ENCODE results near the gene BLTP3B. TPM values are rescaled to one million over a fixed set of nuclear protein-coding genes. Genes with fewer than 3 reads are reported as not detected.

The BLTP3B gene
- total RNA-seq, 1 experiment from 2014 or later = 19.1 TPM

DNA sequence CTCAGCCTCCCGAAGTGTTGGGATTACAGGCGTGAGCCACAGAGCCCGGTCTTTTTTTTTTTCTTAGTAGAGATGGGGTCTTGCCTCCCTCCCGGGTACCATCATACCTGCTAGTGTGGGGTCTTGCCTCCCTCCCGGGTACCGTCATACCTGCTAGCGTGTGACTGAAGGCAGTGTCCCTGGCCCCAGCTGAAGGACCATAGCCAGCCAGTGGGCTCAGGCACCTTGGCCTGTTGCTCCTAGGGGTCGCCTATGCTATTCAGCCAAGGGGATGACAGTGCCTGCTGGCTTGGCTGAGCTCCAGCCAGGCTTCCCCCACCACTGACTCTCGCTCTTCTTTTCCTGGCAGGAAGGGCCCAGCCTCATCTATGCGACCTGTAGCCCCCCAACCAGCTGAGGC is 10.5 kb upstream of the BLTP3B start:
- Mint-ChIP-seq H3K9me3 (ENCODE audit: low read depth, unreplicated experiment) (no peaks in the 10 kb centered on the region), H3K36me3 (ENCODE audit: insufficient read depth, unreplicated experiment) (peaks cover 5% of the 10 kb centered on the region), H3K27ac (ENCODE audit: unreplicated experiment) (no peak overlapping the region), H3K4me3 (ENCODE audit: low read depth, unreplicated experiment) (no peak overlapping the region), H3K27me3 (ENCODE audit: unreplicated experiment) (no peaks in the 10 kb centered on the region), H3K4me1 (ENCODE audit: low read depth, unreplicated experiment) (no peaks in the 10 kb centered on the region)
- no peak for DNase-seq
- no TSS peak for BruUV-seq (replicated peaks)
- intact Hi-C loops (cut with micrococcal nuclease; ENCODE audit: unreplicated experiment) = no loop called here
- CTCF ChIA-PET = no interaction called here
- TF ChIP-seq, protein P1, sequence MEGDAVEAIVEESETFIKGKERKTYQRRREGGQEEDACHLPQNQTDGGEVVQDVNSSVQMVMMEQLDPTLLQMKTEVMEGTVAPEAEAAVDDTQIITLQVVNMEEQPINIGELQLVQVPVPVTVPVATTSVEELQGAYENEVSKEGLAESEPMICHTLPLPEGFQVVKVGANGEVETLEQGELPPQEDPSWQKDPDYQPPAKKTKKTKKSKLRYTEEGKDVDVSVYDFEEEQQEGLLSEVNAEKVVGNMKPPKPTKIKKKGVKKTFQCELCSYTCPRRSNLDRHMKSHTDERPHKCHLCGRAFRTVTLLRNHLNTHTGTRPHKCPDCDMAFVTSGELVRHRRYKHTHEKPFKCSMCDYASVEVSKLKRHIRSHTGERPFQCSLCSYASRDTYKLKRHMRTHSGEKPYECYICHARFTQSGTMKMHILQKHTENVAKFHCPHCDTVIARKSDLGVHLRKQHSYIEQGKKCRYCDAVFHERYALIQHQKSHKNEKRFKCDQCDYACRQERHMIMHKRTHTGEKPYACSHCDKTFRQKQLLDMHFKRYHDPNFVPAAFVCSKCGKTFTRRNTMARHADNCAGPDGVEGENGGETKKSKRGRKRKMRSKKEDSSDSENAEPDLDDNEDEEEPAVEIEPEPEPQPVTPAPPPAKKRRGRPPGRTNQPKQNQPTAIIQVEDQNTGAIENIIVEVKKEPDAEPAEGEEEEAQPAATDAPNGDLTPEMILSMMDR (IDR thresholded peaks at IDR 0.05; ENCODE audit: unreplicated experiment) = no peak

DNA sequence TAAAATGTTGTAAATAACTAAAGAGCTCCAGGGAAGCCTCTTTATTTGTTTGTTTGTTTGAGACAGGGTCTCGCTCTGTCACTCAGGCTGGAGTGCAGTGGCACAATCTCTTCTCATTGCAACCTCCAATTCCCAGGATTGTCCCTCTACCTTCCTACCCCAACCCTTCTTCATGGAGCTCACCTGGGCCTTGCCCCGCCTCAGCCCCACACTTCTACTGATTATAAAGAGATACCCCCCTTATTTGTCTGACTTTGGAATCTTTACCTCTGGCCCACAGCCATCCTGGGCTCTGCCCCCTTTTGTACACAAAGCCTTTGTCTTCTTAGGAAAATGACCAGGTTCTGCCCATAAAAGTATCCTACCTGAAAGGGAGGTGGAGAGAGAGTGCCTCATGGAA is 9.1 kb upstream of the BLTP3B start:
- intact Hi-C loops (cut with micrococcal nuclease; ENCODE audit: unreplicated experiment) = no loop called here
- H3K36me3 Mint-ChIP-seq (ENCODE audit: insufficient read depth, unreplicated experiment) = peaks cover 5% of the 10 kb centered on the region
- no peak overlapping the region for H3K27ac Mint-ChIP-seq (ENCODE audit: unreplicated experiment)
- no peak for DNase-seq
- no peak overlapping the region for H3K4me3 Mint-ChIP-seq (ENCODE audit: low read depth, unreplicated experiment)
- H3K9me3 Mint-ChIP-seq (ENCODE audit: low read depth, unreplicated experiment) = no peaks in the 10 kb centered on the region
- CTCF ChIA-PET = interaction anchor here (0.7 kb wide), 1 partner anchor 211 kb away, joined by 5 read pairs; no protein-coding TSS in a partner anchor
- BruUV-seq (replicated peaks) = no TSS peak
- H3K27me3 Mint-ChIP-seq (ENCODE audit: unreplicated experiment) = no peaks in the 10 kb centered on the region
- TF ChIP-seq, protein P1 (IDR thresholded peaks at IDR 0.05; ENCODE audit: unreplicated experiment) = no peak
- H3K4me1 Mint-ChIP-seq (ENCODE audit: low read depth, unreplicated experiment) = no peaks in the 10 kb centered on the region

DNA sequence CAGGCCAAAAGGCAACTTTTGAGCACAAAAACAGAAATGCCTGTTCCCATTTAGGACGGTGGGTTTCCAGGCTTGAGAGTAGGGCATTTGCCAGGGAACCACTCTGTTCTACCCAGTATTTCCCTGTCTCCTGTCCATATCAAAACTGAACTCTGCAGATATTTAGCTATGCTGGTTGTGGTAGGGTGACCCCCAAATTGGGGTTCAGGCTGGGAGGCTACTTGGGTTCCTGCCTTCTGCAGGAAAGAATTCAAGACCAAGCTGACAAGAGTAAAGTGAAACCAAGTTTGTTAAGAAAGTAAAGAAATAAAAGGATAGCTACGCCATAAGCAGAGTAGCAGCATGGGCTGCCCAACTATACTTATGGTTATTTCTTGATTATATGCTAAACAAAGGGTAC is 3.6 kb upstream of the BLTP3B start:
- Mint-ChIP-seq H3K4me1 (ENCODE audit: low read depth, unreplicated experiment) (peaks cover 9% of the 10 kb centered on the region), H3K9me3 (ENCODE audit: low read depth, unreplicated experiment) (no peaks in the 10 kb centered on the region), H3K27me3 (ENCODE audit: unreplicated experiment) (no peaks in the 10 kb centered on the region), H3K4me3 (ENCODE audit: low read depth, unreplicated experiment) (no peak overlapping the region), H3K36me3 (ENCODE audit: insufficient read depth, unreplicated experiment) (peaks cover 23% of the 10 kb centered on the region), H3K27ac (ENCODE audit: unreplicated experiment) (no peak overlapping the region)
- TF ChIP-seq, protein P1 (IDR thresholded peaks at IDR 0.05; ENCODE audit: unreplicated experiment) = no peak
- CTCF ChIA-PET = interaction anchor here (0.5 kb wide), 1 partner anchor 22 kb away, joined by 3 read pairs; no protein-coding TSS in a partner anchor
- DNase-seq = no peak
- BruUV-seq (replicated peaks) = no TSS peak
- intact Hi-C loops (cut with micrococcal nuclease; ENCODE audit: unreplicated experiment) = no loop called here

DNA sequence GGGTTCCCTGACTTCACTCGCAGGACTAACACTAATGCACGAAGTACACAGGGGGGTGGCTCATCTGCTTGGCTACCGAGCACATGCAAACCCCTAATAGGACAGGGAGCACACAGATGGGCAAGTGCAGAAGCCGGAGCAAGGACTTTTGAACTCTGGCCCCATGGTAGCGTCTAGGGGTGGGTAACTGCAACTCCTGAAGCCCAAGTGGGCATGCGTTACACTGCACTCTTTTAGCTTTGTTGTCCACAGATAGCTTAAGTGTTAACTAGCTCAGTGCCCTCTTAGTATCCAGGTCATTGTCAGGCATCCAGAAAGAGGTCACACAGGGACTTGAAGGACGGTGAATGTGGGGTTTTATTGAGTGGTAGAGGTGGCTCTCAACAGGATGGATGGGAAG is 3.0 kb upstream of the BLTP3B start:
- no peak for DNase-seq
- Mint-ChIP-seq H3K27ac (ENCODE audit: unreplicated experiment) (no peak overlapping the region), H3K27me3 (ENCODE audit: unreplicated experiment) (no peaks in the 10 kb centered on the region), H3K9me3 (ENCODE audit: low read depth, unreplicated experiment) (no peaks in the 10 kb centered on the region), H3K36me3 (ENCODE audit: insufficient read depth, unreplicated experiment) (peaks cover 23% of the 10 kb centered on the region), H3K4me3 (ENCODE audit: low read depth, unreplicated experiment) (no peak overlapping the region), H3K4me1 (ENCODE audit: low read depth, unreplicated experiment) (peaks cover 9% of the 10 kb centered on the region)
- no TSS peak for BruUV-seq (replicated peaks)
- CTCF ChIA-PET = interaction anchor here (0.5 kb wide), 1 partner anchor 22 kb away, joined by 3 read pairs; no protein-coding TSS in a partner anchor
- intact Hi-C loops (cut with micrococcal nuclease; ENCODE audit: unreplicated experiment) = no loop called here
- TF ChIP-seq, protein P1 (IDR thresholded peaks at IDR 0.05; ENCODE audit: unreplicated experiment) = no peak
